Astrocyte of the spinal cord (primary cell): ENCODE data around the gene FBXO44.

Experiments used
- DNase-seq: peaks from one replicate; pipeline ENCODE4 v3.0.0; 2011; ENCODE audit warnings: low read depth, low spot score
- H3K4me3 ChIP-seq: 2 replicates; pipeline ENCODE4 v1.5.1; 2011; ENCODE audit warnings: low read depth, mild to moderate bottlenecking, low read length, moderate library complexity
- CTCF ChIP-seq: IDR thresholded peaks from 2 replicates; pipeline ENCODE4 v1.5.1; 2012; ENCODE audit warnings: low read depth, mild to moderate bottlenecking, low read length, inconsistent platforms
- in situ Hi-C: cut with HindIII; loops from 2 replicates; pipeline ENCODE4 v1.10.0; 2017; ENCODE audit warnings: low sequenced_read_pairs

The FBXO44 gene

GRCh38 chr1:11615090-11615489 is 39.6 kb upstream of the FBXO44 start:
- no peak for DNase-seq
- in situ Hi-C loops: no loop called here
- H3K4me3 ChIP-seq: no peak overlapping the region
- no peak for TF ChIP-seq CTCF

GRCh38 chr1:11616766-11617165 is 37.9 kb upstream of the FBXO44 start:
- in situ Hi-C loops: no loop called here
- no peak for DNase-seq
- TF ChIP-seq CTCF: no peak
- H3K4me3 ChIP-seq: no peak overlapping the region

- no peak for TF ChIP-seq CTCF
- no peak overlapping the region for H3K4me3 ChIP-seq
- in situ Hi-C loops: no loop called here
- no peak for DNase-seq
Measured at GRCh38 chr1:11617314-11617713, 37.4 kb upstream of the FBXO44 start.

GRCh38 chr1:11617741-11618140 is 36.9 kb upstream of the FBXO44 start:
- no peak for DNase-seq
- in situ Hi-C loops: no loop called here
- H3K4me3 ChIP-seq: no peak overlapping the region
- TF ChIP-seq CTCF: no peak

- no peak for TF ChIP-seq CTCF
- in situ Hi-C loops: no loop called here
- no peak for DNase-seq
Measured at GRCh38 chr1:11620405-11620804, 34.3 kb upstream of the FBXO44 start.

GRCh38 chr1:11620924-11621323 is 33.8 kb upstream of the FBXO44 start:
- H3K4me3 ChIP-seq: no peak overlapping the region
- TF ChIP-seq CTCF: no peak
- no peak for DNase-seq
- in situ Hi-C loops: no loop called here

More at GRCh38 chr1:11620405-11620804, 34.3 kb upstream of the FBXO44 start:
- no peak overlapping the region for H3K4me3 ChIP-seq

- in situ Hi-C loops: no loop called here
- no peak overlapping the region for H3K4me3 ChIP-seq
- DNase-seq: no peak
- no peak for TF ChIP-seq CTCF
Measured at GRCh38 chr1:11622398-11622797, 32.3 kb upstream of the FBXO44 start.
